LNCaP clone FGC (cell line): ENCODE results near the gene PYGM.

Experiments
- DNase-seq: peaks from one replicate; pipeline ENCODE4 v3.0.0-alpha.2; 2011; ENCODE audit warnings: low read depth
- H3K4me3 ChIP-seq: 2 replicates; pipeline ENCODE4 v1.5.1; 2011; ENCODE audit warnings: mild to moderate bottlenecking, low read depth, low read length, control low read depth
- TF ChIP-seq, protein P1 (sequence below): IDR thresholded peaks from 2 replicates; pipeline ENCODE4 v1.5.1; 2012; ENCODE audit warnings: mild to moderate bottlenecking; ENCODE audit not compliant: control insufficient read depth, insufficient read depth; ENCODE audit errors: extremely low read depth

The PYGM gene

DNA sequence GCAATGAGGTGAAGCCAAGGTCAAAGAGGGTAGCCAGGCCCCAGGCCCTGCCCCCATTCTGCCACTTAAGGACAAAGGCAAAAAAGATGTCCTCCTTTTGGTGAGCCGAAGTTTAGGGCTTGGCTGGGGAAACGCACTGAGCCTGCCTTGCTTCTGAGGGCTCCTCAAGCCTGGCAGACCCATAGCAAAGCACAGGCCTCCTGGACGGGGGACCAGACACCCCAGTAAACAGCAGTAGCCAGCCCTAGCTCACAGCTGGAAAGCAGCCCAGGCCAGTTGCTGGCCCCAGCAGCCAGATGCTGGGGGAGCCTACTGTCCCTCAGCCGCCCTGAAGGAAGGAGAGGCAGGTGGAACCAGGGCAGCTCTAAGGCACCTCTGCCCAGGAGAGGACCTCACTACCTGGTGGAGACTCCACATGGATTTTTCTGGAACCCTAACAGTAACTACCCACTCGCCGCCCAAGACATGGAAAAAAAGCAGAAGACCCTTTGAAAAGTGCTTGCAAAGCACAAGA, 3.8 kb upstream of the PYGM start:
- TF ChIP-seq, protein P1, sequence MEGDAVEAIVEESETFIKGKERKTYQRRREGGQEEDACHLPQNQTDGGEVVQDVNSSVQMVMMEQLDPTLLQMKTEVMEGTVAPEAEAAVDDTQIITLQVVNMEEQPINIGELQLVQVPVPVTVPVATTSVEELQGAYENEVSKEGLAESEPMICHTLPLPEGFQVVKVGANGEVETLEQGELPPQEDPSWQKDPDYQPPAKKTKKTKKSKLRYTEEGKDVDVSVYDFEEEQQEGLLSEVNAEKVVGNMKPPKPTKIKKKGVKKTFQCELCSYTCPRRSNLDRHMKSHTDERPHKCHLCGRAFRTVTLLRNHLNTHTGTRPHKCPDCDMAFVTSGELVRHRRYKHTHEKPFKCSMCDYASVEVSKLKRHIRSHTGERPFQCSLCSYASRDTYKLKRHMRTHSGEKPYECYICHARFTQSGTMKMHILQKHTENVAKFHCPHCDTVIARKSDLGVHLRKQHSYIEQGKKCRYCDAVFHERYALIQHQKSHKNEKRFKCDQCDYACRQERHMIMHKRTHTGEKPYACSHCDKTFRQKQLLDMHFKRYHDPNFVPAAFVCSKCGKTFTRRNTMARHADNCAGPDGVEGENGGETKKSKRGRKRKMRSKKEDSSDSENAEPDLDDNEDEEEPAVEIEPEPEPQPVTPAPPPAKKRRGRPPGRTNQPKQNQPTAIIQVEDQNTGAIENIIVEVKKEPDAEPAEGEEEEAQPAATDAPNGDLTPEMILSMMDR: no peak
- H3K4me3 ChIP-seq: no peak overlapping the region
- no peak for DNase-seq

DNA sequence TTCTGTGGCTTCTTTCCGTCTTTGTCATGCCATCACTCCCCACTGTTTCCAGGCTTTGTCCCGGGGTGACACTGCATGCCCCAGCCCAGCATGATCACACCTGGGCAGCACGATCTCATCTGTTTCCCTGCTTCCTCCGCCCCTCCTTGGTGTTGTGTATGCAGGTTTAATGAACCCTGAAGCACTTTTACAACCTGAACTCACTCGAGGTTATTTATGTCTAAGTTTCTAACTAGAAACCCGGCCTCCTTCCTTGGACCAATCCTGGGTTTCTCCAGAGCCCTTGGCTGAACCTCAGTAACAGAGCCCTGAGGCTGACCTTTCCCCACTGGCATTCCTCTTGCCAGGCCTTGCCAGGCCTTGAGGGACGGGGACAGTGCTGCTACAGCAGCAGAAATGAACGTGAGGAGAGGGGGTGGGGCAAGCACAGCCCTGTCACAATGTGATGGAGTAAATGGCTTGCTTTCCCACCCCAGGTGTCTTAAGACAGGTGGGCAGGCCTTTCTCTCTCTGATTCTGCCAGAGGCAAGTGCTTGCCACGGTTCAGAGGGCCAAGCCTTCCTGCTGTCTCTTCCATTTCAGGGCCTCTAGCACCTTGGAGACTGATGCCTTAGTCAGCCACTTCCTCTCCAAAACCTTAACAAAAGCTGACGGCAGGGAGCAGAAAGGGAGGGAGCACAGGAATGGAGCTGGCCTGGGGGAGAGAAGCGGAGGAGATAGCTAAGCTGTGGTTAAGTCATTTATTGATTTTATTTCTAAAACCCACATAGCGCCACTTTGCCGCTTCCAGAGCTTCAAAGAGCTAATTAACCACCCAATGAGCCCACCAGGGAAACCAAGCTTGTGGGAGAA, 3.1 kb upstream of the PYGM start:
- TF ChIP-seq, protein P1: no peak
- DNase-seq: no peak
- no peak overlapping the region for H3K4me3 ChIP-seq

DNA sequence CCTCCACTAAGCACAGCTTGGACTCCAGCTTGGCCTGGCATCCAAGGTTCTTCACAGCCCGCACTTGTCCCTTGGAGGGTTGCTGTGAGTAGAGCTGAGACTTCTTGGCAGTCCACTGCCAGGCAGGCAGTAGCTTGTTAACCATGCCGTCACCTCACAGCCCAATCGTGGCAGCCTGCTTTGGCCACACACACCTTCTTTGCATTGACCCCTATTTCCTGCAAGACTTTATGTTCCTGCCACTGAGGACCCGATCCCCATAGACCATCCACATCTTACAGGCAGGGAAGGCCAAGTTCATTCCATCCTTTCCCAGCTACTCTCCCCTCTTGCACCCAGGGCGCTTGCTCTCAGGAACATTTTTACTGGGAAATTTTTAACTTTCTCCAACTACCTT, 2.5 kb upstream of the PYGM start:
- no peak overlapping the region for H3K4me3 ChIP-seq
- TF ChIP-seq, protein P1: no peak
- no peak for DNase-seq

DNA sequence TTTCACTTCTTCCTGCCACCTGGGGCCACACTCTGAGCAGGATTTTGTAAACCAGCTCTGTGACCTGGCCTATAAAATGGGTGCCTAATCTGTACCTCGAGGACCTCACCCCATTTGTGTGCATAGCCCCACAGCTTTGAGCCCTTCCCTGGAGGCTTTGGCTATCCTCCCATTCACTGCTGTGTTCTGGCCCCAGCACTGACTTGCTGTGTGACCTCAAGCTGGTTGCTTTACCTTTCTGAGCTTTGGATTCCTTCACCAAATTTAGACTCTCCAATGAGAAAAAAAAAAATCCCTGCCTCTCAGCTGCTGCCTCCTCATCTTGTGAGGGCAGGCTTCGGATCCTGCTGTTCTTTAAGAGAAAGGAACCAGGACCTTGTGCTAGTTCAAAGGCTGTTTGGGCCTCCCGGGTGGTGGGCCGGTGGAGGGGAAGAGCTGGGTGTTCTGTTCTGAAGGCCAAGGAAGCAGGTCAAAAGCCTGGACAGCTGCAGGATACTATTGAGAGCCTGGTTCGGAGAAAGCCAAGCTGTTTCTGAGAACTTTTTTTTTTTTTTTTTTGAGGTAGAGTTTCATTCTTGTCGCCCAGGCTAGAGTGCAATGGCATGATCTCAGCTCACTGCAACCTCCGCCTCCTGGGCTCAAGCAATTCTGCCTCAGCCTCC, 1.1 kb upstream of the PYGM start:
- no peak overlapping the region for H3K4me3 ChIP-seq
- DNase-seq: no peak
- TF ChIP-seq, protein P1: no peak

DNA sequence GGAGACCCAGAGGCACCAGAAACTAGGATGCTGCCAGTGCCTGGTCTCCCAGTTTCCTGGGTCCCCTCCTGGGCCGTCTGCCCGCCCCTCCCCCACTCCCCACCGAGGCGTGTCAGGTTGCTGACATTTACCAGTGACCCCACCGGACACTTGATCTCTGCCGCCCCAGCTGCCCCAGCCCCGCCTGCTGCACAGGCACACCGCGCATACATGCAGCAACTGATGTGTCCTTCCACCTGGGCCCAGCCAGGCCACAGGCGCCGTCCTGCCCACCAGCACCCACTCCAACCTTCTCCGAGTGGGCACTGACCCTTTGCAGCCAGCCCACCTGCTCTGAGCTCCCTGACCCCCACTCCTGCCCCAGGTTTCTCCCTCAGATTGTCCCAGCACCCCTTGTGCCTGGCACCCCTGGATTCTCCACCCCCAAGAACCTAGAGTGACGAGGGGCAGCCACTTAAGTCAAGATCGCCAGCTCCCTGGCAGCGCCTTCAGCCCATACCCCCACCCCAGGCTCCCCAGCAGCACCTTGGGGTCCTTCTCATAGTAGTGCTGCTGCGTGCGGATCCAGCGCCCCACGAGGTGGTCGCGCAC, 548 bp downstream of the PYGM start:
- no peak overlapping the region for H3K4me3 ChIP-seq
- no peak for DNase-seq
- TF ChIP-seq, protein P1: no peak

DNA sequence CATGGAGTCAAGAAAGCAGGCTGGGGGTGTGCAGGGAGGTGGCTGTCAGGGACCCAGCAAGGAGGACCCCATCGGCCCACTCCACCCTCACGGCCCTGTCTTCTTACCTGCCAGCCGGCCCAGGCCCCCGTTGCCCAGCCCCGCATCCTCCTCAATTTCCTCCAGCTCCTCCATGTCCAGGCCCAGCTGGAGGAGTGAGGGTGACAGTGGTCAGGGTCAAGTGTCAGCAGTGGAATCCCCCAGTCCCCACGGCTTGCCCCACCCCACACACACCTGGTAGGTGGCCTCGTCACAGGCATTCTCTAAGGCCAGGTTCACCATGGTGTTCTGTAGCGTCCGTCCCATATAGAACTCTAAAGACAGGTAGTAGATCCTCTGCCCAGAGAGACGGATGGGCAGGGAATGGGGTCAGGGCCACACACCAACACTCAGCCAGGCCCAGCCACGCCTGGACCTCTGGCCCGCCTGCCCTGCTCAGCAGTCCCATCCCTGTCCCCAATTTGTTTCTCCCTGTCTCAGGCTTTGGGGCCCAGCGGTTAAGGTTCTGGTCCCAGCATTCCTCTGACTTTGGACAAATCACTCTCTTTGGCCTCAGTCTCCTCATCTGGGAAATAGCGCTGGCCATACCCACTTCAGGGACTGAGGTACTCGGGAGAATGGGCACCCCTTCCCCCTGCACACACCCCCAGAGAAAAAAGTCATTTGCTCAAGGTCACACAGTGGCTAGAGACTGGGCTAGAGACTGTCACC, 1.3 kb downstream of the PYGM start:
- DNase-seq: no peak
- no peak overlapping the region for H3K4me3 ChIP-seq
- TF ChIP-seq, protein P1: no peak
